NCI-H510A treated with DMSO at 0.1 percent for 48 hours (cell line): ENCODE results near the gene CTDSPL.

ENCODE experiments used
- DNase-seq: peaks from one replicate; lab custom pipeline; 2025; lab: John Stamatoyannopoulos, UW

Gene CTDSPL

GRCh38 chr3:37988931-37989525 lies 127.3 kb downstream of the CTDSPL start:
- DNase-seq, result peak; percentile 6

- no peak for DNase-seq
Measured at GRCh38 chr3:37989821-37990480, 128.3 kb downstream of the CTDSPL start.

GRCh38 chr3:37990527-37990926 lies 128.8 kb downstream of the CTDSPL start, which contains the start of gene VILL:
Gene VILL (plus strand): TSS chr3:37990786. CDS start chr3:37993673, 2,887 bp downstream.
- peak; percentile 62 for DNase-seq

GRCh38 chr3:37991109-37991508 lies 129.4 kb downstream of the CTDSPL start:
- DNase-seq, result no peak

- DNase-seq, result no peak
Measured at GRCh38 chr3:37991823-37992222, 130.1 kb downstream of the CTDSPL start.

- no peak for DNase-seq
Measured at GRCh38 chr3:37992271-37993066, 130.8 kb downstream of the CTDSPL start.

GRCh38 chr3:37993067-37993455 lies 131.4 kb downstream of the CTDSPL start:
- DNase-seq, result no peak

- no peak for DNase-seq
Measured at GRCh38 chr3:37993460-37993819, 131.8 kb downstream of the CTDSPL start.

GRCh38 chr3:37993820-37994638 lies 132.3 kb downstream of the CTDSPL start:
- DNase-seq, result no peak

- DNase-seq, result no peak
Measured at GRCh38 chr3:37994639-37994972, 132.9 kb downstream of the CTDSPL start.

- DNase-seq, result no peak
Measured at GRCh38 chr3:37995652-37996641, 134.3 kb downstream of the CTDSPL start.

GRCh38 chr3:37996785-37997301 lies 135.2 kb downstream of the CTDSPL start:
- DNase-seq, result peak; percentile 55

- no peak for DNase-seq
Measured at GRCh38 chr3:37997342-37997741, 135.7 kb downstream of the CTDSPL start.

- no peak for DNase-seq
Measured at GRCh38 chr3:37997791-37998370, 136.2 kb downstream of the CTDSPL start.

- no peak for DNase-seq
Measured at GRCh38 chr3:37999836-38000235, 138.2 kb downstream of the CTDSPL start.

- DNase-seq, result no peak
Measured at GRCh38 chr3:38000242-38000916, 138.7 kb downstream of the CTDSPL start.

- no peak for DNase-seq
Measured at GRCh38 chr3:38000965-38001455, 139.3 kb downstream of the CTDSPL start.

GRCh38 chr3:38001456-38002081 lies 139.9 kb downstream of the CTDSPL start:
- DNase-seq, result peak; percentile 28

GRCh38 chr3:38002291-38002876 lies 140.7 kb downstream of the CTDSPL start:
- no peak for DNase-seq
